ENCODE data around the gene PIM1.

Gene PIM1

DNA sequence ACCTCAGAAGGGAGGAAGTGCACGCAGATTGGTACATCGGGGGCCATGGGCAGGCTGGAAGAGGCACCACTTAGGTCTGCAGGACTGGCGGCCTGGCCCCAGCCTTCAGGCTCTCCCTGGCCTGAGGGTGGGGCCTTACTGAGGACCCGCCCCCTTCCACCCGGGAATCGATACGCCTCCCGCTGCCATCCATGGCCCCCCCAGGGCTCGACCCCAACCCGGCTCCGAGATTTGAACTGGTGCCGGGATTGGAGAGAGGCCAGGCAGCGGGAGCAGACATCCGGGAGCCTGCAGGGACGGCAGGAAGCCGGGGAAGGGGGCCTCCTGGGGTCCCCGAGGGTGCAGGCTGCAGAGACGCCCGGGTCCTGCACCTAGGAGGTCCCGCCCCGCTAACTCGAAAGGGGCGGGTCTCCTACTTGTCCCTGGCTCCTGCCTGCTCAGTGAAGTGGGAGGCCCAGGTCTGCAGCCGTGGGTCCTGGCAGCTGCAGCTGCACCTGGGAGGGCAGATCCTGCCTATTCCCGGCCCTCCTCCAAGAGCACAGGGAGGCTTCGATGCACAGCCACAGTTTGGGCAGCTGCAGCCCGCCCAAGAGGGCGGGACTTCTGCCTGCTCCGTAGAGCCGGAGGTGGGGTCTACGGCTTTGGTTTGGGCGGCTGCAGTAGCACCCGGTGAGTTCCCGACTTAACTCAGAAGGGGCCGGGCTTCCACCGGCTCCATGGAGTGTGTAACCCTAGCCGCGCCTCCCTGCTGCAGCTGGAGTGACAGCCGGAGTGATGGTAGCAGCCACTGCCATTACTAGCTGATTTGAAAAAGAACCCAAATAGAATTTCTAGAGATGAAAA, 52.4 kb downstream of the PIM1 start:
- DNase-seq (ENCODE audit: low read depth in 2 of 2): peak; percentile 51

DNA sequence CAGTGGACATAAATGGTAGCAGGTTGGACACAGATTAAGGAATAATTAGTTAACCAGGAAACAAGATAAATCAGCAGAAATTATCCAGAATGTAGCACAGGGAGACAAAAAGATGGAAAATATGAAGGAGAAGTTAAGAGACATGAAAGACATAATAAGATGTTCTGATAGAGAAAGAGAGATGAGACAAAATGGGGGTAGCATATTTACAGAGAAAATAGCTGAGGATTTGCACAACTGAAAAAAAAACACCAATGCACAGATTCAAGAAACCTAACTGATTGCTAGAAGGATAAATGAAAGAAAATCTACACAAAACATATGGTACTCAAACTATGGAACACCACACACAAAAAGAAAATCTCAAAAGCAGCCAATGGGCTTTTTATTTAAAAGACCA, 53.0 kb downstream of the PIM1 start:
- DNase-seq (ENCODE audit: low read depth in 2 of 2): no peak

All from fibroblast of skin of left biceps (primary cell).